Nephron (organoid): Measurements from ENCODE around the gene MLYCD.

Experiments
- H3K27ac Mint-ChIP-seq, 3 experiments: 2 replicates each; pipeline ENCODE4 v1.8.0; 2020; ENCODE audit warnings: mixed read lengths in 3 of 3, mild to moderate bottlenecking in 2 of 3, moderate library complexity in 1 of 3
- H3K27me3 Mint-ChIP-seq: 2 replicates; pipeline ENCODE4 v1.8.0; 2021; ENCODE audit warnings: low read depth, mild to moderate bottlenecking, moderate library complexity, mixed read lengths
- H3K36me3 Mint-ChIP-seq: 2 replicates; pipeline ENCODE4 v1.8.0; 2020; ENCODE audit warnings: low read depth, mixed read lengths
- H3K4me1 Mint-ChIP-seq: 2 replicates; pipeline ENCODE4 v1.8.0; 2020; ENCODE audit warnings: mixed read lengths
- H3K4me3 Mint-ChIP-seq, 3 experiments: 2 replicates each; pipeline ENCODE4 v1.8.0; 2020; ENCODE audit warnings: mild to moderate bottlenecking in 3 of 3, mixed read lengths in 3 of 3, moderate library complexity in 2 of 3
- H3K9me3 Mint-ChIP-seq: 2 replicates; pipeline ENCODE4 v1.8.0; 2020; ENCODE audit warnings: mixed read lengths
- CTCF ChIP-seq, 3 experiments: fragments of 200-600 bp; sonication (generic); IDR thresholded peaks; one replicate each; pipeline ENCODE4 v1.5.0; 2021; ENCODE audit warnings: antibody characterized with exemption in 3 of 3; ENCODE audit not compliant: unreplicated experiment in 3 of 3

The MLYCD gene

GRCh38 chr16:83959656-83960434 lies 60.9 kb downstream of the MLYCD start:
- Mint-ChIP-seq H3K4me3 (no peak overlapping the region), H3K27me3 (peaks cover 17% of the 10 kb centered on the region), H3K4me1 (peaks cover 7% of the 10 kb centered on the region), H3K9me3 (no peaks in the 10 kb centered on the region), H3K27ac (no peak overlapping the region), H3K36me3 (no peaks in the 10 kb centered on the region)
- TF ChIP-seq CTCF (IDR thresholded peaks at IDR 0.05; ENCODE audit: unreplicated experiment in 3 of 3) = no peak

DNA sequence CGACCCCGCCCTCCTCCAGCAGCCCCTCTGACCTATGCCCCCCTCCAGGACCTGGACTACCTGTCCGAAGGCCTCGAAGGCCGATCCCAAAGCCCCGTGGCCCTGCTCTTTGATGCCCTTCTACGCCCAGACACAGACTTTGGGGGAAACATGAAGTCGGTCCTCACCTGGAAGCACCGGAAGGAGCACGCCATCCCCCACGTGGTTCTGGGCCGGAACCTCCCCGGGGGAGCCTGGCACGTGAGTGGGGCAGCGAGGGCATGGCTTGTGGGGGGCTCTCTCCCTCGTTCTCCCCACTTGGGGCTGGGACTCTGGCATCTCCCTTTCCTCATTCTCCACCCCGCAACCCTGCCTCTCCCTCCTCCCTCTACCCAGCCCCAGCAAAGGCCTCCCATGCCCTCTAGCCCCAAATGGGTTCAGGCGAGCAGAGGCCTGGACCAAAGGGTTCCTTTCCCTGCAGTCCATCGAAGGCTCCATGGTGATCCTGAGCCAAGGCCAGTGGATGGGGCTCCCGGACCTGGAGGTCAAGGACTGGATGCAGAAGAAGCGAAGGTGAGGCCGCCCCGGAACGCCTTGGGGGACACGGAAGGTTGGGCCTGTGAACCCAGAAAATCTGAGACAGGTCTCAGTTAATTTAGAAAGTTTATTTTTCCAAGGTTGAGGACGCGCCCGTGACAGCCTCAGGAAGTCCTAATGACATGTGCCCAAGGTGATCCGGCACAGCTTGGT lies 61.8 kb downstream of the MLYCD start:
- no peak overlapping the region for H3K4me3 Mint-ChIP-seq
- H3K4me1 Mint-ChIP-seq = peaks cover 7% of the 10 kb centered on the region
- peaks cover 13% of the 10 kb centered on the region for H3K27me3 Mint-ChIP-seq
- no peak for TF ChIP-seq CTCF (IDR thresholded peaks at IDR 0.05; ENCODE audit: unreplicated experiment in 3 of 3)
- H3K27ac Mint-ChIP-seq = no peak overlapping the region
- H3K9me3 Mint-ChIP-seq = no peaks in the 10 kb centered on the region
- H3K36me3 Mint-ChIP-seq = no peaks in the 10 kb centered on the region

- H3K27me3 Mint-ChIP-seq = peaks cover 11% of the 10 kb centered on the region
- no peaks in the 10 kb centered on the region for H3K36me3 Mint-ChIP-seq
- no peak for TF ChIP-seq CTCF (IDR thresholded peaks at IDR 0.05; ENCODE audit: unreplicated experiment in 3 of 3)
- H3K4me1 Mint-ChIP-seq = peaks cover 7% of the 10 kb centered on the region
- no peaks in the 10 kb centered on the region for H3K9me3 Mint-ChIP-seq
- H3K4me3 Mint-ChIP-seq = no peak overlapping the region
- H3K27ac Mint-ChIP-seq = no peak overlapping the region
Observed at GRCh38 chr16:83961591-83961990, 62.7 kb downstream of the MLYCD start.

GRCh38 chr16:83963277-83964119 lies 64.6 kb downstream of the MLYCD start:
- Mint-ChIP-seq H3K4me3 (no peak overlapping the region), H3K27me3 (peaks cover 13% of the 10 kb centered on the region), H3K9me3 (no peaks in the 10 kb centered on the region), H3K4me1 (peaks cover 3% of the 10 kb centered on the region), H3K36me3 (no peaks in the 10 kb centered on the region), H3K27ac (no peak overlapping the region)
- no peak for TF ChIP-seq CTCF (IDR thresholded peaks at IDR 0.05; ENCODE audit: unreplicated experiment in 3 of 3)

DNA sequence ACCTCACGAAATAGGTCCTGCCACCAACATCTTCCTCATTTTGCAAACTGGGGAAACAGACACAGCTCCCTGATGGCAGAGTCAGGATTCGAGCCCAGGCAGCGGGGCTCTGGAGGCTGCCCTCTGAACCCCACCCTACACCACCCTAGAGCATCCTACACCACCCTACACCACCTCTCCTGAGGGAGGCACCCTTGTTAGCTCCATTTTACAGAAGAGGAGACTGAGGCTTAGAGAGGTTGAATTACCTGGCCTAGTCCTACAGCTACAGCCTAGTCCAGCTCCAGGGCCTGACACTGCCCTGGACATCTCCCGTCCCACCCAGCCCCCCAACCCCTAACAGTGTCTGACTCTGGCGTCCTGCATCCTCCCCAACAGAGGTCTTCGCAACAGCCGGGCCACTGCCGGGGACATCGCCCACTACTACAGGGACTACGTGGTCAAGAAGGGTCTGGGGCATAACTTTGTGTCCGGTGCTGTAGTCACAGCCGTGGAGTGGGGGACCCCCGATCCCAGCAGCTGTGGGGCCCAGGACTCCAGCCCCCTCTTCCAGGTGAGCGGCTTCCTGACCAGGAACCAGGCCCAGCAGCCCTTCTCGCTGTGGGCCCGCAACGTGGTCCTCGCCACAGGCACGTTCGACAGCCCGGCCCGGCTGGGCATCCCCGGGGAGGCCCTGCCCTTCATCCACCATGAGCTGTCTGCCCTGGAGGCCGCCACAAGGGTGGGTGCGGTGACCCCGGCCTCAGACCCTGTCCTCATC lies 65.9 kb downstream of the MLYCD start:
- Mint-ChIP-seq H3K27me3 (peaks cover 21% of the 10 kb centered on the region), H3K9me3 (no peaks in the 10 kb centered on the region), H3K36me3 (no peaks in the 10 kb centered on the region), H3K27ac (no peak overlapping the region), H3K4me1 (no peaks in the 10 kb centered on the region), H3K4me3 (no peak overlapping the region)
- no peak for TF ChIP-seq CTCF (IDR thresholded peaks at IDR 0.05; ENCODE audit: unreplicated experiment in 3 of 3)
